K562 (cell line): Measurements from ENCODE around the gene TGM5.

ENCODE experiments used
- HMG20B ChIP-seq: fragments of 250-450 bp; sonication (Bioruptor Pico); IDR thresholded peaks from 2 replicates; pipeline ENCODE4 v1.5.0; 2021; ENCODE audit warnings: mild to moderate bottlenecking
- MCM5 ChIP-seq: fragments of 450-650 bp; IDR thresholded peaks from 2 replicates; pipeline ENCODE4 v1.6.1; 2016; ENCODE audit warnings: low read depth
- MXD1 ChIP-seq: fragments of 250-450 bp; sonication (Bioruptor Pico); IDR thresholded peaks from 2 replicates; pipeline ENCODE4 v1.8.0; 2021; ENCODE audit warnings: borderline replicate concordance, mild to moderate bottlenecking, moderate library complexity; ENCODE audit not compliant: poor library complexity, severe bottlenecking
- TF ChIP-seq, protein P1 (sequence below): sonication (generic); formaldehyde crosslinking; IDR thresholded peaks from 2 replicates; pipeline ENCODE4 v1.8.0; 2022; ENCODE audit warnings: missing genetic modification reagents, mild to moderate bottlenecking, borderline replicate concordance

- TF ChIP-seq, protein P1, sequence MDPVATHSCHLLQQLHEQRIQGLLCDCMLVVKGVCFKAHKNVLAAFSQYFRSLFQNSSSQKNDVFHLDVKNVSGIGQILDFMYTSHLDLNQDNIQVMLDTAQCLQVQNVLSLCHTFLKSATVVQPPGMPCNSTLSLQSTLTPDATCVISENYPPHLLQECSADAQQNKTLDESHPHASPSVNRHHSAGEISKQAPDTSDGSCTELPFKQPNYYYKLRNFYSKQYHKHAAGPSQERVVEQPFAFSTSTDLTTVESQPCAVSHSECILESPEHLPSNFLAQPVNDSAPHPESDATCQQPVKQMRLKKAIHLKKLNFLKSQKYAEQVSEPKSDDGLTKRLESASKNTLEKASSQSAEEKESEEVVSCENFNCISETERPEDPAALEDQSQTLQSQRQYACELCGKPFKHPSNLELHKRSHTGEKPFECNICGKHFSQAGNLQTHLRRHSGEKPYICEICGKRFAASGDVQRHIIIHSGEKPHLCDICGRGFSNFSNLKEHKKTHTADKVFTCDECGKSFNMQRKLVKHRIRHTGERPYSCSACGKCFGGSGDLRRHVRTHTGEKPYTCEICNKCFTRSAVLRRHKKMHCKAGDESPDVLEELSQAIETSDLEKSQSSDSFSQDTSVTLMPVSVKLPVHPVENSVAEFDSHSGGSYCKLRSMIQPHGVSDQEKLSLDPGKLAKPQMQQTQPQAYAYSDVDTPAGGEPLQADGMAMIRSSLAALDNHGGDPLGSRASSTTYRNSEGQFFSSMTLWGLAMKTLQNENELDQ, result no peak
- TF ChIP-seq MXD1 (CRISPR knock-in tag), result no peak
- no peak for TF ChIP-seq MCM5
- TF ChIP-seq HMG20B, result no peak
These were observed 15.3 kb upstream of the TGM5 start for GRCh38 chr15:43281926-43282602.
